Endometrial microvascular endothelial cells (primary cell): ENCODE measurements around the gene USH1C. TPM values are rescaled to one million over a fixed set of nuclear protein-coding genes. Genes with fewer than 3 reads are reported as not detected.

ENCODE experiments used
- in situ Hi-C: cut with HindIII; loops from 2 replicates; pipeline ENCODE4 v1.10.0; 2017; ENCODE audit warnings: low sequenced_read_pairs, low pct_unique_long_range_greater_than_20kb; ENCODE audit errors: inconsistent ontology term
- total RNA-seq: library from RNA; depleted of rRNA; stranded (reverse); fragments of >200 nt; gene quantifications from one replicate; pipeline ENCODE4 v1.2.3, GENCODE V29; 2015; ENCODE audit errors: inconsistent ontology term

Gene USH1C
- total RNA-seq, 1 donor from 2014 or later, result not detected

GRCh38 chr11:17512101-17512500, 32.1 kb downstream of the USH1C start:
- in situ Hi-C loops, result no loop called here

GRCh38 chr11:17511571-17511970, 32.6 kb downstream of the USH1C start:
- in situ Hi-C loops, result no loop called here

DNA sequence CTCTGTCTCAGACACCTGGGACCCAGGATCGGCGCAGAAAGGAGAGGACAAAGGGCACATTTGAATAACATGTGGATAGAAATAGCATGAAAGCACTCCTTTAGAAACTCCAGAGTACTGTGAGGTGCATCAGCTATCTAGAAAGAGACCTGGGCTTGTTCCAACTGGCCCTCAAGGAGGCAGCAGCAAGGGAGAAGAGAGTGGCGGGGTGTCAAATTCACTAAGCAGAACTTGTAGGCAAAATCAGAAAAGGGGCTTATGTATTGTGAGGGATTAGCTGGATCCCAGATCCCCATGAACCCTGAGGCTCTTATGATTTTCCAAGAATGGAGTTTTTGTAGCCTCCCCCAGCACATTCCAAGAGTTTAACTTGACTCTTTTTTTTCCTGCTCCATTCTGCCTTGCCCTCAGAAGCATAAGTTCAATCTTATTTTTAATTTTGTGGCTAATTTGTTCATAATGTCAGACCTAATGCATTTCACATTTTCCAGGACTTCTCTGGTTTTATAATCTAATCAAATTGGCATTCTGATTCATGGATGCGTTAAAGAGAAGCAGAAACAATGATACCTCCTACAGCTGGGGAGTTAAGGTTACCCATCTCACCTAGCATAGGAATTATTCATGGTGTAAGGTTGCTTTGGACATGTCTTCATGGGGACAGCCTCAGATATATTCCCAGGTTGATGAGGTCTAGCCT, 33.6 kb downstream of the USH1C start:
- in situ Hi-C loops, result no loop called here

GRCh38 chr11:17508791-17509190, 35.4 kb downstream of the USH1C start:
- in situ Hi-C loops, result no loop called here

- in situ Hi-C loops, result no loop called here
These were observed 35.9 kb downstream of the USH1C start for GRCh38 chr11:17508306-17508705.

GRCh38 chr11:17507773-17508172, 36.4 kb downstream of the USH1C start:
- in situ Hi-C loops, result no loop called here

- in situ Hi-C loops, result no loop called here
These were observed 37.3 kb downstream of the USH1C start for GRCh38 chr11:17506942-17507341.

- in situ Hi-C loops, result no loop called here
These were observed 37.9 kb downstream of the USH1C start for GRCh38 chr11:17506314-17506713.

DNA sequence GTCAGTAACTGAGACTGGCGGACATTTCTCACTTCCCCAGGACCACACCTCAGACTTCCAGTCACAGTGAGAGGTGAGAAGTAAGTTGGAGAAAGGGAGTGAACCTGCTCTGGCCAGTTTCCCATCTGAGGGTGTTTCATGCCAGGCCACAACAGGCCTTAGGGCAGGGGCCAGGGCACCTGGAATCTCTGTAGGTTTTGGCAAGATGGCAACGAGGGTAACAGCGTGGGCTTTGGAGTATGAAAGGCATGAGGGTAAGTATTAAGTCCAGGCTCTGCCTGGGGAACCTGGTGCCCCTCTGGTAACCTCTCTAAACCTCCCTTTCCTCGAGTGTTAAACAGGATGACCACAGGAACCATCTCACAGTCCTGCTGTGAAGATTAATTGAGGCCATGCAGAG, 39.1 kb downstream of the USH1C start:
- in situ Hi-C loops, result no loop called here

- in situ Hi-C loops, result no loop called here
These were observed 39.7 kb downstream of the USH1C start for GRCh38 chr11:17504330-17505107.

DNA sequence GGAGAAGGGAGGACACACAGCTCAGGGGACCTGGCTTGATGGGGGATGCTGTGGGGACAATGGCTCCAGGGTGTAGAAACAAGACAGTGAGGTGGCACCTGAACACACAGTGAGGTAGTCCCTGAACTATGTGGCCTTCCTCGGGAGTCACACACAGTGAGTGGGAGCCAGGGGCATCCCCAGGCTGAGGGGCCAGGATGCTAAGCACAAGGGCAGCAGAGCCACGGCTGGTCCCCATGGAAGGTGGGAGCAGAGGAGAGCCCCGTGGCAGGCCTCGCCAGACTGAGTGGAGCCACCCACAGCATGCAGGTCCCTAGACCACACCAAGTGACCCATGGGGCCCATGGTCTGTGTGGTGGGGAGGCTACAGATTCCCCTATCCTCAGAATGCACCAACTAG, 41.6 kb downstream of the USH1C start:
- in situ Hi-C loops, result no loop called here

GRCh38 chr11:17500673-17501072, 43.5 kb downstream of the USH1C start:
- in situ Hi-C loops, result no loop called here

DNA sequence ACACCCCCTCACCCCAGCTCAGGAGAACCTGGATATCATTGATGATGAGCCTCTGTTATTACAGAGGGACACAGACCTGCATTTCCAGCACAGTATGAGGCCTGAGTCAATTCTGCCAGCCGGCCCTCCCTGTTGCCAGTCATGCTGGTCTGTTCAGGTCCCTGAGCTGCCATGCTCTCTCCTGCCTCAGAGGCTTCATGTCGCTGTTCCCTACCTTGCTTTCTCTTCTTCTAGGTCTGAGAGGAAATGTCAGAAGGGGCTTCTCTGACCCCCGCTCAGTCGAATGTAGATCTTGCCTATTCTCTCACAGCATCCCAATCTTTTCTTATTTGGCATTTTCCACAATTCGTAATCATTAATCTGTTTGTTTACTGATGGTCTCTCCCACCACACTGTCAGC, 45.7 kb downstream of the USH1C start:
- in situ Hi-C loops, result no loop called here

DNA sequence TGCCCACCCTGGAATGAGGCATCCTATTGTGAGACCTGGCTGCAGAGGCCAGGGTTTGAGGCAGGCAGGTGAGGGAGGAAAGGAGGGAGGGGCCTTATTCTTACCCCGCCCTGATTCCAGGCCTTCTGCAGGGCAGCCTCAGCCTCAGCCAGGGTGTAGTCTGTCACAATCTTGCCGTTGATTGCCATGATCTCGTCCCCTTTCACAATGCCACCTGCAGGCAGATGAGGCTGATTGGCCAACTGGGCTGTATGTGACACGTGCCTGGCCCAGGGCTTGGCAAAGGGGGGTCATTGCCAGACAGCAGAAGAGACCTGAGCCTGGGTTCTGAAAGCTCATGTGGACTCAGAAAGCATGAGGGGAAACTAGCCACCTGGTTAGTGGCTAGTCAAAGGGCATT, 46.2 kb downstream of the USH1C start:
- in situ Hi-C loops, result no loop called here

- in situ Hi-C loops, result no loop called here
These were observed 47.8 kb downstream of the USH1C start for GRCh38 chr11:17496406-17496805.

DNA sequence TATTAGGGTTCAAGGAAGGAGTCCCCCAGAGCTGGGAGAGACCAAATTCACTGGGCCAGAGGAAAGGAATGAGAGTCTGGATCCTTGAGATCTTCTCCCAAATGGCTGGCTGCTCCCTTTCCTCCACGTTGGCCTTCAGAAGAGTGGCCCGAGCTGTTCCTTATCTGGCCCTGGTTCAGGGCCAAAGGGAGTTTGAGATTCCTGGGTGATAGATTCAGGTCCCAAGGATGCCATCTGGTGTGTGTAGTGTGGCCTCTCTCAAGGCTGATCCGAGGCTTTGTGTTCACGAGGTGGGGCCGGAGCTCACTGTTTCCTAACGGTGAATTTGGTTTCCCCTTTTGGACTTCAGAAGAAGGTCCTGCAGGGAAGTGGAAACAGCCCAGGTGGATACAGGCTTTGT, 50.2 kb downstream of the USH1C start:
- in situ Hi-C loops, result no loop called here

DNA sequence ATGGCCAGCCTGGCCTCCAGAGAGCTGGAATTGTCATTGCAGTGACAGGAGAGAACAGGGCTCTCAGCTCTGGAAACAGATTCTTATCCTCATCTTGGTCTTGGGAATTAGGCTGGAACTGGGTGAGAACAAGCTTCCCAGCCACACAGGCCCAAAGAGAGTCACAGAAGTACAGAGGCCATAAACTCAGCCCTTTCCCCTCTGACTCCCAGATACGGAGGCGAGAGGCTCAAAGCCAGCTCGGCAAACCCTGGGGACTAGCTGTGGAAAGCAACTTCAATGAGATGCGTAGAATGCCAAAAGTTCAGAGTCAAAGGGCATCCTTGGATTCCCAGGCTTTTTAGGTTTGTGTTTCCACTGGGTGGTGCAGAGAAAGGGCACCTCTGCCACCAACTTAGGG, 53.3 kb downstream of the USH1C start:
- in situ Hi-C loops, result no loop called here

GRCh38 chr11:17490232-17490631, 54.0 kb downstream of the USH1C start:
- in situ Hi-C loops, result no loop called here

DNA sequence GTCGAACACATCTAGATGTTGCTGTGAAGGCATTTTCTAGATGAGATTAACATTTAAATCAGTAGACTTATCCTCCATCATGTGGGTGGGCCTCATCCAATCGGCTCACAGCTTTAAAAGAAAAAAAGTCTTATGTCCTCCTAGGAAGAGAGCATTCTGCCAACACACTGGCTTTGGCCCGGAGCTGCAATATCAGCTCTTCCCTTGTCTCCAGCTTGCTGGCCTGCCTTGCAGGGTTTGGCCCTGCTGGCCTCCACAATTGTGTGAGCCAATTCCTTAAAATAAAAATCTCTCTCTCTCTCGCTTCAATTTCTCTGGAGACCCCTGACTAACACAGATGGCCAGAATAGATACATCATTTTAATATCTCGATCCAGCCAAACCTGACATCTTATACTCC, 54.5 kb downstream of the USH1C start:
- in situ Hi-C loops, result no loop called here

DNA sequence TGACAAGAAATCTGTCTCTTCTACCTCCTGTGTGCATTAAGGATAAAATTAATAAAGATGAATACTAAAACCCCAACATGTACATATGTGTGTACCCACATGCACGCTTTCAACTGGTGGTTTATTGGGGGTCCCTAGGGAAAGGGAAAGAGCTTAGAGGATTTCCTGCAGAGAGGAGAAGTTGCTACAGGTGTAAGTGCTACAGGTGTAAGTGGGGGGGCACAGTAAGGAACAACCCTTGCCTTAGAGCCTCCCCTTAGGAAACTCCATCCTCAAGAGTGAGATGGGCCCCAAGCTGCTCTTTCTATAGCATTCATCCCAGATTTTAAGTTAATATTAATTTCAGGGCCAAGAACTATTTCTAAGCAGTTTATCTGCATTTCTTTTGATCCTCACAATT, 55.7 kb downstream of the USH1C start:
- in situ Hi-C loops, result no loop called here

GRCh38 chr11:17486646-17487045, 57.6 kb downstream of the USH1C start:
- in situ Hi-C loops, result no loop called here
